NCI-H1930 (cell line): Measurements from ENCODE around the gene ST6GALNAC3.
"Not testable (repeated sequence)": the region's sequence is repeated elsewhere in the genome, so short reads cannot be mapped to it uniquely, and the experiment has no call there.

Source experiments
- DNase-seq, 2 experiments: peaks; one replicate each; lab custom pipeline; 2025; lab: John Stamatoyannopoulos, UW

Gene ST6GALNAC3

GRCh38 chr1:76639181-76639580 lies 564.6 kb downstream of the ST6GALNAC3 start:
- no peak for DNase-seq

GRCh38 chr1:76640092-76640491 lies 565.5 kb downstream of the ST6GALNAC3 start:
- no peak for DNase-seq

- no peak for DNase-seq
Measured at GRCh38 chr1:76640723-76641122, 566.2 kb downstream of the ST6GALNAC3 start.

- DNase-seq: no peak
Measured at GRCh38 chr1:76644139-76644538, 569.6 kb downstream of the ST6GALNAC3 start.

- not testable (repeated sequence) for DNase-seq
Measured at GRCh38 chr1:76652860-76653259, 578.3 kb downstream of the ST6GALNAC3 start.

- DNase-seq: no peak
Measured at GRCh38 chr1:76657623-76658022, 583.1 kb downstream of the ST6GALNAC3 start.

GRCh38 chr1:76659171-76659940 lies 584.8 kb downstream of the ST6GALNAC3 start:
- no peak for DNase-seq

- no peak for DNase-seq
Measured at GRCh38 chr1:76661531-76661930, 587.0 kb downstream of the ST6GALNAC3 start.

GRCh38 chr1:76666499-76666898 lies 592.0 kb downstream of the ST6GALNAC3 start:
- no peak for DNase-seq

- DNase-seq: no peak
Measured at GRCh38 chr1:76668046-76668445, 593.5 kb downstream of the ST6GALNAC3 start.

- no peak for DNase-seq
Measured at GRCh38 chr1:76669131-76669530, 594.6 kb downstream of the ST6GALNAC3 start.

- DNase-seq: no peak
Measured at GRCh38 chr1:76669624-76670315, 595.2 kb downstream of the ST6GALNAC3 start.

GRCh38 chr1:76674689-76675210 lies 600.2 kb downstream of the ST6GALNAC3 start:
- no peak for DNase-seq

GRCh38 chr1:76677416-76678405 lies 603.2 kb downstream of the ST6GALNAC3 start:
- no peak for DNase-seq

GRCh38 chr1:76679534-76680152 lies 605.1 kb downstream of the ST6GALNAC3 start:
- no peak for DNase-seq

- DNase-seq: no peak
Measured at GRCh38 chr1:76680651-76681050, 606.1 kb downstream of the ST6GALNAC3 start.

- no peak for DNase-seq
Measured at GRCh38 chr1:76682138-76682537, 607.6 kb downstream of the ST6GALNAC3 start.
